GM12865 (cell line): ENCODE measurements around the gene DNMT3L.
"Not testable (repeated sequence)": the region's sequence is repeated elsewhere in the genome, so short reads cannot be mapped to it uniquely, and the experiment has no call there.

Source experiments
- DNase-seq: peaks from one replicate; pipeline ENCODE4 v3.0.0; 2010; ENCODE audit warnings: low read depth
- H3K4me3 ChIP-seq: 2 replicates; pipeline ENCODE4 v1.5.1; 2011; ENCODE audit warnings: mild to moderate bottlenecking, low read depth, low read length, control low read depth
- TF ChIP-seq, protein P1 (sequence below): IDR thresholded peaks from 2 replicates; pipeline ENCODE4 v1.5.1; 2011; ENCODE audit warnings: low read length, control low read depth, low read depth, inconsistent platforms; ENCODE audit not compliant: insufficient read depth; ENCODE audit errors: missing control alignments

DNMT3L gene

DNA sequence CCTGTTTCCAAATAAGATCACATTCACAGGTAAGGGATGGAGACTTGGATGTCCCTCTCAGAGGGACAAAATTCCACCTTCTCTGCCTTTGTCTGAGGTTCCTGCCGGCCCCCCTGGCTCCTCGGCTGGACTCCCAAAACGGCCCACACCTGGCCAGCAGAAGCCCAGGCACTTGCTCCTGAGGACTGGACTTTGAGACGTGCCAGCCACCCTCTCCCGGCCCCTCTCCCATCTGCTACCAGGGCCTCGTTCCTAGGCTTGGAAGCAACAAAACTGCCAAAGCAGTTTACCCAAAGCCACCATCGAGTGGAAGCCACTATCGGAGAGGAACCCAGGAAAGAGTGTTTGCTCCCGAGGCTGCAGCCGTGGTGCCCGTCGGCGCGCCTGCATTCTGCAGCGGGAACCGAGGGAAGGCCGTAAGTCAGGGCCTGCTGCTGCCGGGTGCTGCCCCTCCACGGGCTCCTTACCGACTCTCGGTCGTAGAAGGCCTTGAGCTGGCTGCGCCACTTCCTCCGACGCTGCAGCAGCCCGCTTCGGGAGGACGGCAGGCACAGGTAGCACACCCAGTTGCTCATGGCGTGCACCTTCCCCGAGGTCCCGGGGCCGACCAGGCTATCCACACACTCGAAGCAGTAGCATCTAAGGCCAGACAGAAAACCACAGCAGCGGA lies 3.5 kb downstream of the DNMT3L start:
- no peak for DNase-seq
- TF ChIP-seq, protein P1, sequence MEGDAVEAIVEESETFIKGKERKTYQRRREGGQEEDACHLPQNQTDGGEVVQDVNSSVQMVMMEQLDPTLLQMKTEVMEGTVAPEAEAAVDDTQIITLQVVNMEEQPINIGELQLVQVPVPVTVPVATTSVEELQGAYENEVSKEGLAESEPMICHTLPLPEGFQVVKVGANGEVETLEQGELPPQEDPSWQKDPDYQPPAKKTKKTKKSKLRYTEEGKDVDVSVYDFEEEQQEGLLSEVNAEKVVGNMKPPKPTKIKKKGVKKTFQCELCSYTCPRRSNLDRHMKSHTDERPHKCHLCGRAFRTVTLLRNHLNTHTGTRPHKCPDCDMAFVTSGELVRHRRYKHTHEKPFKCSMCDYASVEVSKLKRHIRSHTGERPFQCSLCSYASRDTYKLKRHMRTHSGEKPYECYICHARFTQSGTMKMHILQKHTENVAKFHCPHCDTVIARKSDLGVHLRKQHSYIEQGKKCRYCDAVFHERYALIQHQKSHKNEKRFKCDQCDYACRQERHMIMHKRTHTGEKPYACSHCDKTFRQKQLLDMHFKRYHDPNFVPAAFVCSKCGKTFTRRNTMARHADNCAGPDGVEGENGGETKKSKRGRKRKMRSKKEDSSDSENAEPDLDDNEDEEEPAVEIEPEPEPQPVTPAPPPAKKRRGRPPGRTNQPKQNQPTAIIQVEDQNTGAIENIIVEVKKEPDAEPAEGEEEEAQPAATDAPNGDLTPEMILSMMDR: no peak
- H3K4me3 ChIP-seq: no peak overlapping the region

DNA sequence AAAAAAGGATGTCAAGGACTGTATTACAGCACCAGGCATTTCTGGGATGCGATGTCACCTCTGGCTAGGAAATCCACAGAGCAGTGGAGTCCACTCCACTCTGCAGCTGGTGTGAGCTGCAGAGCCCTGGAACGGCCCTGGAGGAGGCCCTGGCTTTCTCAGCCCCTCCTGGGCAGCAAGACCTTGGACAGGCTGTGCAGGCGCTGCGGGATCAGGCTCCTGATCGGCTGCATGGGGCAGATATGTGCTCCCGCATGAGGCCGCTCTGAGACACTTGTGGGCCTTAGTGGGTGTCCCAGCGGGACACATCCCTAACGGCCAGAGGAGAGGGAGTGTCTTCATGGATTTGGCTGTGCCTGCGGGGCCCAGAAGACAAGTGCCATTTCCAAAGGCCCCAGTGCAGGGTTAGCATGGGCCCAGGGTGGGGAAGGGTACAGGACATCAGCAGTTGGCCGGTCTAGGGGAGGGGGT lies 6.2 kb downstream of the DNMT3L start:
- no peak overlapping the region for H3K4me3 ChIP-seq
- TF ChIP-seq, protein P1: no peak
- DNase-seq: no peak

DNA sequence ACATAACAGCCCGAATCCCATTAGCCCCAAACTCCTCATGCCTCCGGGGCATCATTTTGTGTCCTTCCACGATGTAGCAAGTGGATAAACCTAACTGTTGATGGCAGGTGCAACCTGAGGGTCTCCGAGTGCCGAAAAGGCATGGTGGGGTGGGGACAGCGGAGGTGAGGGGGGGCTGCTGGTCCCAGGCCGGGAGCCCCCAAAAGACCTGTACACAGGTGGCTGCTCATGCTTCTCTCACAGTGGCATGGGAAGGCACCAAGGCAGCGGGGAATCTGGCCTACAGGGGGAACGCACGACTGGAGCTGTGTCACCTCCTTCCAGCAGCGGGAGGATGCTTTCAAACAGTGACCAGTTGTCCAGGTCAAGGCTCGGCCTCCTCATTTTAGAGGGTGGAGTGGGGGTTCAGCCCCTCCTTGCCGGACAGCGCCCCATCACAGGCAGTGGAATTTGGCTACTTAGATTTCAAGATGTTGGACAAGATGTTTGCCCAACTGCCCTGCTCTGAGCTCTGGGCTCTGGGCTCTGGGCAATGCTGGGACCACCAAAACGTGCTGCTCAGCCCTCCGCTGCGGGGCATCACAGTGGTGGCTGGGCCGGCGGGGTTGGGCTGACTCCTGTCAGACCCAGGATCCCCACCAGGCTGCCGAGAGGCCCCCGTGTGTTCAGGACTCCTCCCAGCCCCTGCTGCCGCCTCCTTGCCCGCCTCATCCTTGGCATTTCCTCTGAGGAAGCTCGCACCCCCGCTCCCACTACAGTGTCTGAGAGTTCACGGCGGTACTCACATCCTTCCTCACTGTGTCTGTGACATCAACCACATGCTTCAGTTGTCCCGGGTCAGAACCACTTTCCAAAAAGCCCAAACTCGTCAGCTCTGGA lies 7.6 kb downstream of the DNMT3L start:
- no peak overlapping the region for H3K4me3 ChIP-seq
- DNase-seq: no peak
- TF ChIP-seq, protein P1: no peak

DNA sequence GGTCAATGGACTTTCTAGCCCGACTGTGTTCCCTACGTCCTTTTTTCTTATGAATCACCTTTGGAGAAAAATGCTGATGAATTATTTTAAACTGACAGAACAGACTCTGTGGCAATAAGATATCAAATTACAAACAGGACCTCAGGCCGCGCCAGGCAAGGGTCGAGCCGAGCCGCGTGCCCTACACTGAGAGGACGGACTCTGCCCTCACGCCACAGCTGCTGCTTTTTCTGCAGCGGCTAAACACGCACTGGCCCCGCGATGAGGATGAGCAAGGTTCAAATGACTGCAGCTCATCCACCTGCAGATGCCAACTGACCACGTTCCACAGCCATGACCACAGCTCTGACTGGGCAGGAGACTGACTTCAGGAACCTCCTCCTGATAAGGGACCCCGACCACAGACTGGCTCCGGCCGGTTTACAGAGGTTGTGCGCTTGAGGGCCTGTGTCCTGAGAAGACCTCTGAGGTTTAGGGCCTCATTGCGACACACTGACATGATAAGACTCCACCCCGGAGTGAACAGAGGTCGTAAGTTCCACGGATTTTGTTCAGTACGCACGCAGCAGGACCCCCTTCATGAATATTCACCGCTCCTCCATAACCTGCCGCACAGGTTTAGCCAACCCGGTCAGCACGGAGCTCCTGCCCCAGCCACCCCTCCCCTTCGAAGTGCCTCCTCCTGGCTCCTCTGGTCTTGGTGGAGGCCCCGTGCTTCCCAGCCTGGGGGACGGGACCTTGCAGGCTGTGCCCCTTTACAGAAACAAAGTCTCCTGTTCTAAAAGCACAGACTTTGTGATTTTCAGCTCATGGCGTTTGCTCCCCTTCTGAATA lies 12.3 kb downstream of the DNMT3L start:
- not testable (repeated sequence) for DNase-seq, H3K4me3 ChIP-seq

DNA sequence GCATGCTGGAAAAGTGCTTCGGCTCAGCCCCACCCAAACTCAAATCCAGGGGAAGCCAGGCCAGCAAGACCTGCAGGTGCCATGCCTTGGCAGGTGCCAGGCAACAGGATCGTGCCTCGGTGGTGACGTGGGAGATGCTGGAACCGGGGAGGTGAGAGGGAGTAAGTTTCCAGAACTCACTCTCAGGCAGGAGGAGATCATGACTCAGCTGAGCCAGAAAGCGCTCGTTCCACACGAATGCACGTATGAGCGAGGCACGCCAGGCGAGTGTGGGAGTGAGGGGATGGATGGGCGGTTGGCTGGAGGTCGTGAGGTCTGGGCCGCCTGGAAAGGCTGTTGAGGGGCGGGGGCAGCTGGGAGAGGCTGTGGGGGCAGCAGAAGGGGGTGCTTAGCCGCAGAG lies 13.8 kb downstream of the DNMT3L start:
- DNase-seq, H3K4me3 ChIP-seq: not testable (repeated sequence)

DNA sequence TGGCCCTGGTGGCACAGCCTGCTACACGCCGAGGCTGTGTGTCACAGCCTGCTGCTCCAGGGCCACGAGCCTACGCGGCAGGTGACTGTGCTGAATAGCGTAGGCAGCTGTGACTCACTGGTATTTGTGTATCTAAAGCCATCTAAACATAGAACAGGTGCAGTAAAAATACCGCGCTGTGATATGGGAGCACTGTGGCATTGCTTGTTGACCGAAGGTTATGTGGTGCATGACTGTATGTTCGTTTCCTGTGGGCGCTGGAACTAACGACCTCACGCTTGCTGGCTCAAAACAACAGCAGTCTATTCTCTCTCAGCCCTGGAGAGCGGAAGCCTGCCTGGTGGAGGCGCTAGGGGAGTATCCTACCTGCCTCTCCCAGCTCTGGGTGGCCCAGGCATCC lies 17.7 kb downstream of the DNMT3L start:
- not testable (repeated sequence) for DNase-seq, H3K4me3 ChIP-seq

DNA sequence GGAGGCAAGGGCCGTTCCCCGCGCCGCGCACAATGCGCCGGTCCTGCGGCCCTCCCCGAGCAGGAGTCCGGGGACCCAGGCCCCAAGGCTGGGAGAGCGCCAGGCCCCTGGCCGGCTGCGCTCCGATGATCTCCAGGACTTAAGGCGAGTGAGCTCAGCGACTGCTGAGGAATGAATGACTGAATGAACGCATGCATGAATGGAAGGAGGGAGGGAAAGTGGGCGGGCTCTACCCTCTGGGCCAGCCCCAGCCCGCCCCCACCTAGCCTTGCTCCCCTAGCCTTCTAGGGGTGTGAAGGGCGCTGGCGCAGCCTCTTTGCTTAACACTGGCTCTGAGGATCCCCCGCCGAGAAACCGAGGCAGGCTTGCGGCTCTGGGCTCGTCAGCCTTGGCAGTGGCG lies 20.4 kb downstream of the DNMT3L start:
- not testable (repeated sequence) for DNase-seq, H3K4me3 ChIP-seq

DNA sequence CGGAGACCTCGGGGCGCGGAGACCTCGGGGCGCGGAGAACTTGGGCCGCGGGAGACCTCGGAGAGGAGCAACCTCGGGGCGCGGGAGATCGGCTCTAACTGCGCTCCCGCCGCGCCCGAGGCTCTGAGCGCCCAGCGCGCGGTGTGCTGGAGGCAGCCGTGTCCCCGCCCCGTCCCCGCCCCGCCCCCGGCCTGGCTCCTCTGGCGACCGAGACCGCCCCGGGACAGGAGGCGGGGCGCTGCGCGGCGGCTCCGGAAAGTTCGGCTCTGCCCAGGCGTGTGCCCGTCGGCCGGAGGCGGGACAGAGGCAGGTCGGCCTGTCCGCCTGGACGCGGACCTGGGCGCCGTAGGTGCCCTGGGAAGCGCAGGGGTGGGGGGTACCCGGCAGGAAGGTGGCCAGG lies 20.9 kb downstream of the DNMT3L start, which contains the start of gene ICOSLG:
Gene ICOSLG (minus strand): TSS at position 102 of the 400 bp plus-strand sequence. CDS start 126 bp downstream, outside the sequence.
- H3K4me3 ChIP-seq, DNase-seq: not testable (repeated sequence)

DNA sequence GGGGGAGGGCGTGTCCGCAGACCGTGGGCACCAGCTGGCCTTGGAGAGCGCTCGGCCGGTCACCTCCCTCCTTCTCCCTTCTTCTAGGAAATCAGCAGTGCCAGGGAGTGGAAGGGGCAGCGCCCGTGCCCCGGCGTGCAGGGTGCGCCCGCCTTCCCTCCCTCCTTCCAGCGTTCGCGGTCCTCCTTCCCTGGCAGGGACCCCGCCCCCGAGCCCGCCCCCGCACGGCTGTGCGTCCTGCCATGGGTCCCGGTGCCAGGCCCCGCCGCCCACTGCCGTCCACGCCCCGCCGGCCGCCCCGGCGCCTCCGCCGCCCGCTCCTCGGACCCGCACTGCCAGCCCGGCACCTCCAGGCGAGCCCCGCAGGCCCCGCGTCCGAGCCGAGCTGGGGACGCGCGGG lies 21.3 kb downstream of the DNMT3L start:
- not testable (repeated sequence) for H3K4me3 ChIP-seq, DNase-seq

DNA sequence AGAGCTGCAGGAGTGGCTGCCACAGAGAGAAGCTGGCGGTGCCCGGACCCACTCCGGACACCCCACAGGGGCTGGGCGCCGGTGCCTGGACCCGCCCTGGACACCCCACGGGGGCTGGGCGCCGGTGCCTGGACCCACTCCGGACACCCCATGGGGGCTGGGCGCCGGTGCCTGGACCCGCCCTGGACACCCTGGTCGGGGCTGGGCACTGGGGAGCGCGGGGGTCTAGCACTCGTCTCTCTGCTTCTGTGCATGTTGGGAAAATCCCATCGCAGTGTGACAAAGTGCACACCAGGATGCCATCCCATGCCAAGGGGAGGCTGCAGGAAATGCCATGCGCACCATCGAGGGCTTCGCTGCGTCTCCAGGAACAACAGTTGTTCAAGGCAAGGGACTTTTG lies 32.1 kb downstream of the DNMT3L start:
- not testable (repeated sequence) for H3K4me3 ChIP-seq, DNase-seq

DNA sequence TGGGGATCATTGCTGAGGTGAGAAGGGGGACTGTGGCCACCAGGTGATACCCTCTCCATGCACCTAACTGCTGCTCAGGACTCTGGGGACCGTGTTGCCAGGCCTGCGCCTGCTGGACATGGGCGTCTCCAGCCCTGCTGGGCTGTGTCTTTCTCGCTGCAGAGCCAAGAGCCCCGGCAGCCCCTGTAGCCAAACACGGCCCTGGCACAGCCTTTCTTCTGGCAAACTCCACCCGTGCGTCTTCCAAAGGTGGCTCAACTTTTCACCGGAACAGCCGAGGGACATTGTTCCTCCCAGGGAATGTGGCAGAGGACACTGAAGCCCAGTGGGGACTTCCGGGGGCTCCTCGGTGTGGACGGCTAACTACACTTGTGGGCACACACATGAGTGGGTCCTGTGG lies 33.6 kb downstream of the DNMT3L start:
- H3K4me3 ChIP-seq, DNase-seq: not testable (repeated sequence)

DNA sequence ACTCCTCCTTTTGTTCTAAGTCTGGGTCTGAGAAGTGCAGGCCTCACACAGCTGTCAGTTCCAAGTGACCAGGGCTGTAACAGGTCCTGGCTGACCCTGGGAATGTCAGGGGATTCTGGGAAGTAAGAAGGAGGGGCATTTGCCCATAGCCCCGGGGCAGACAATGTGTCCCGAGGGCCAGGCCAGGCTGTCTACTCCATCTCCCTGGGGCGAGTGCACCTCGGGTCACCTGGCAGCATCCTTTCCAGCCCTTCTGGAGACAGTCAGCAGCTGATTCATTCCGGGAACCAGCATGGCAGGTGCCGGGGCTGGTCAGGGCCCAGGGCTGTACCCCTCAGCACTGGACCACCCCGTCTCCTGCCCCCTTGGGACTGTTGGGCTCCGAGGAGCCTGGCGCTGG lies 34.1 kb downstream of the DNMT3L start:
- DNase-seq, H3K4me3 ChIP-seq: not testable (repeated sequence)

DNA sequence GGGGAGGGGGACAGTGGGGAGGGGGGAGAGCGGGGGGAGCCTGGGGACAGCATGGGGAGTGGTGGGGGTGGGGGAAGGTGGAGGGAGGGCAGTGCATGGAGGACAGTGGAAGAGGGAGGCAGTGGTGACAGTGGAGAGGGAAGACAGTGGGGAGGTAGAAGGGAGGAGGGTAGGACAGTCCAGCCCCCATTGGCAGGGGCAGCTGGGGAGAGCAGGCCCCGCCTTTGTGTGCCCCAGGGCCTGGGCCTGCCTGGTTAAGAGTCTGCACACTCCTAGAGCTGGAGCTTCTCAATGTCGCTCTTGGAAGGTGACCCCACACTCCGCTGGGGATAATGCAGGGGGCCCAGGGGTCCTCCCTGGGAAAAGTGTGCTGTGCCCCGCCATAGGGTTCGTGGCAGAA lies 36.1 kb downstream of the DNMT3L start:
- DNase-seq, H3K4me3 ChIP-seq: not testable (repeated sequence)

DNA sequence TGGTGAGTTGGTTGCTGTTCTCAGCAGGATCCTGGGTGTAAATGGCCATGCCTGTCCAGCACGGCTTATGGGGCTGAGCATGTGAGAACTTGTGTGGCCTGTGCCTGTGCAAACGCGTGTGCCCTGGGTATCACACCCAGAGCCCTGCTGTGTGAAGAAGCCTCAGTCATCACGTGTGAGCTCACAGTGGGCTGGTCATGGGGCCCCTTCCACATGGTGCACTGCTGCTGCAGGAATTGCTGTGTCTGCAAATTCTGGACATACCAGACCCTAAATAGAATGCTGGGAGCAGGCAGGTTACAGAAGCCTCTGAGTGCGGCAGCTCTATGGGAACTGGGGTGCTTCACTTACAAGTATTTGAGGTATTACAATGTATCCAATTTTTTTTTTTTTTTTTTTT lies 38.4 kb downstream of the DNMT3L start:
- DNase-seq, H3K4me3 ChIP-seq: not testable (repeated sequence)

DNA sequence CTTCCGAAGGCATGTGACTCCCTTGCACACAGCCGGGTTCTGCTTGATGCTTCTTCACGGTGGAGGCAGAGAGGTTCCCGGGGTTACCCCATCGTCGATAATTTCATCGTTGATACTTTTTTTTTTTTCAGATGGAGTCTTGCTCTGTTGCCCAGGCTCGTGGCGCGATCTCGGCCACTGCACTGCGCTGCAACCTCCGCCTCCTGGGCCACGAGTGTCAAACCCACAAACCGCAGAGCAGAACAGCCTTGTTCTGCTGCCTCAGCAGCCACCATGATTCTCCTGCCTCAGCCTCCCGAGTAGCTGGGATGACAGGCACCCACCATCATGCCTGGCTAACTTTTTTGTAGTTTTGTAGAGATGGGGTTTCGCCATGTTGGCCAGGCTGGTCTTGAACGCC lies 41.0 kb downstream of the DNMT3L start:
- H3K4me3 ChIP-seq, DNase-seq: not testable (repeated sequence)
